ENCODE measurements around the gene MN1. TPM values are rescaled to one million over a fixed set of nuclear protein-coding genes. Genes with fewer than 3 reads are reported as not detected.

MN1 gene
- total and polyA plus RNA-seq, 2 of the 8 experiments (the other 6 are each of a cell fraction or from before 2014, with no cell fraction given): 3.1 to 4.9 TPM

GRCh38 chr22:27805841-27806240 is 4.3 kb upstream of the MN1 start:
- CTCF ChIA-PET (ENCODE audit: partially characterized antibody): interaction anchor here (0.6 to 1.4 kb wide), 8 partner anchors 9 to 244 kb away, joined by 3 to 4 read pairs (median 3); no protein-coding TSS in a partner anchor
- H3K23ac ChIP-seq (ENCODE audit: insufficient read length): no peak overlapping the region
- H3K4me3 ChIP-seq (ENCODE audit: extremely low read depth in 1 of 4, insufficient read depth in 2 of 4, low read depth in 3 of 4, low read length in 4 of 4): no peak overlapping the region
- no peak for TF ChIP-seq CBX8 (IDR thresholded peaks at IDR 0.05; ENCODE audit: borderline replicate concordance, low read depth, low read length)
- no peak for TF ChIP-seq GABPA (IDR thresholded peaks at IDR 0.05; ENCODE audit: borderline replicate concordance, insufficient read depth, low read length)
- no peak for TF ChIP-seq TAF7 (optimal IDR thresholded peaks at IDR 0.05; ENCODE audit: borderline replicate concordance, low read depth, low read length)
- no peak for TF ChIP-seq CTBP2 (IDR thresholded peaks at IDR 0.05; ENCODE audit: borderline replicate concordance, insufficient read depth, insufficient read length, low read length)
- no peak for TF ChIP-seq SIRT6 (IDR thresholded peaks at IDR 0.05; ENCODE audit: low read length)
- no peak for TF ChIP-seq RBBP5 (IDR thresholded peaks at IDR 0.05; ENCODE audit: borderline replicate concordance, low read depth, low read length)
- no peak for TF ChIP-seq CTCF (IDR thresholded peaks at IDR 0.05; ENCODE audit: control extremely low read depth in 1 of 3, insufficient read depth in 1 of 3, low read depth in 1 of 3, low read length in 3 of 3)
- TF ChIP-seq YY1 (IDR thresholded peaks at IDR 0.05; ENCODE audit: low read depth, low read length): no peak

More at GRCh38 chr22:27805841-27806240, 4.3 kb upstream of the MN1 start:
- Histone ChIP-seq H3K14ac (ENCODE audit: insufficient read length) (no peak overlapping the region), H3K4ac (replicated peaks; ENCODE audit: insufficient read length, low read depth, low read length) (no peak overlapping the region), H3K36me3 (ENCODE audit: control insufficient read depth in 2 of 4, insufficient read depth in 4 of 4, low read length in 3 of 4) (no peaks in the 10 kb centered on the region), H3K4me2 (ENCODE audit: insufficient read depth in 1 of 2, low read depth in 2 of 2, low read length in 2 of 2) (no peak overlapping the region), H4K5ac (ENCODE audit: insufficient read length, low read depth, low read length) (no peak overlapping the region), H3K23me2 (ENCODE audit: low read depth, low read length) (peaks cover 15% of the 10 kb centered on the region), H3K9me3 (ENCODE audit: insufficient read depth in 2 of 2, low read depth in 1 of 2, low read length in 1 of 2) (no peaks in the 10 kb centered on the region), H2BK5ac (ENCODE audit: low read depth, low read length) (peak overlapping the region; percentile 66; the same call in 1 of the 2 replicates), H3K79me2 (ENCODE audit: control insufficient read depth in 1 of 2, insufficient read depth in 2 of 2, low read length in 2 of 2) (no peaks in the 10 kb centered on the region), H3K18ac (ENCODE audit: extremely low read depth, low read length) (no peak overlapping the region), H2AFZ (ENCODE audit: low read length) (no peak overlapping the region), H2BK20ac (ENCODE audit: low read length) (no peak overlapping the region), H3K79me1 (ENCODE audit: low read depth, low read length) (no peaks in the 10 kb centered on the region), H3K56ac (replicated peaks; ENCODE audit: insufficient read length, low read depth, low read length) (no peak overlapping the region), H4K8ac (ENCODE audit: extremely low read depth, insufficient read depth, low read length) (no peak overlapping the region), H3K27me3 (replicated peaks in 1 of 4; ENCODE audit: control insufficient read depth in 3 of 4, extremely low read depth in 1 of 4, insufficient read depth in 3 of 4, low read length in 3 of 4) (peaks cover 13 to 28% (median 25%) of the 10 kb centered on the region in 4 experiments), H2AK5ac (ENCODE audit: low read depth, low read length) (peak overlapping the region; percentile 92), H4K91ac (replicated peaks; ENCODE audit: insufficient read length, low read length) (no peak overlapping the region), H3K27ac (ENCODE audit: low read depth, low read length) (no peak overlapping the region), H3K4me1 (replicated peaks in 1 of 4; ENCODE audit: control insufficient read depth in 3 of 4, insufficient read depth in 4 of 4, low read length in 3 of 4) (peaks cover 4 to 23% (median 11%) of the 10 kb centered on the region in 4 experiments), H2BK120ac (replicated peaks; ENCODE audit: low read depth, low read length) (no peak overlapping the region), H4K20me1 (replicated peaks in 1 of 2; ENCODE audit: control insufficient read depth in 1 of 2, insufficient read depth in 2 of 2, low read length in 2 of 2) (no peaks in the 10 kb centered on the region), H2BK15ac (ENCODE audit: low read length) (no peak overlapping the region; the same call in 1 of the 2 replicates), H3K9ac (replicated peaks in 1 of 4; ENCODE audit: extremely low read depth in 1 of 4, low read depth in 3 of 4, low read length in 3 of 4) (no peak overlapping the region), H2BK12ac (ENCODE audit: low read depth, low read length) (peak overlapping the region; percentile 99; the same call in 1 of the 2 replicates)
- FAIRE-seq (no peak), DNase-seq (ENCODE audit: low read depth in 1 of 2, low spot score in 2 of 2) (no peak)
- POLR2A ChIA-PET (ENCODE audit: partially characterized antibody): no interaction called here
- WGBS, 2 experiments (ENCODE audit: extremely low coverage in 1 of 2, insufficient coverage in 1 of 2, insufficient read length in 1 of 2, insufficient replicate concordance in 2 of 2, low coverage in 1 of 2, low lambda C conversion rate in 2 of 2, missing lambda C conversion rate in 1 of 2): 87% methylated on average over 7 of the region's 7 CpGs; no CpG with 5 or more reads in 1 of the 2 experiments
